ENCODE measurements around the gene CTXND1. TPM values are rescaled to one million over a fixed set of nuclear protein-coding genes. Genes with fewer than 3 reads are reported as not detected.

Gene CTXND1
- total RNA-seq, 4 donors from 2014 or later, result 0.07 to 0.09 TPM; not detected in 2

DNA sequence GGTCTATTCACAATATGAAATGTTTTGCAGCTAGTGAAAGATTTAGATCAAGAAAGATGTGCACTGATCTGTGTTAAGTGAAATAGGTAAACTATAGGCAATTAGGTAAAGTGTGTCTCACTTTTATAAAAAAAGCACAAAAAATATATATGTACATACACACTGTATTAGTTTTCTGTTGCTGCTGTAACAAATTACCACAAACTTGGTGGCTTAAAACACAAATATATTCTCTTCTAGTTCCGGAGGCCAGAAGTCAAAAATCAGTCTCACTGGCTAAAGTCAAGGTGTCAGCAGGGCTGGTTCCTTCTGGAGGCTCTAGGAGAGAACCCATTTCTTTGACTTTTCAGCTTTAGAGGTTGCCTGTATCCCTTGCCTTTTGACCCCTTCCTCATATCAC, 88.1 kb downstream of the CTXND1 start:
- DNase-seq, result no peak
- no peak overlapping the region for H3K27ac ChIP-seq
- TF ChIP-seq POLR2A (IDR thresholded peaks at IDR 0.05), result no peak
- TF ChIP-seq, protein P1, sequence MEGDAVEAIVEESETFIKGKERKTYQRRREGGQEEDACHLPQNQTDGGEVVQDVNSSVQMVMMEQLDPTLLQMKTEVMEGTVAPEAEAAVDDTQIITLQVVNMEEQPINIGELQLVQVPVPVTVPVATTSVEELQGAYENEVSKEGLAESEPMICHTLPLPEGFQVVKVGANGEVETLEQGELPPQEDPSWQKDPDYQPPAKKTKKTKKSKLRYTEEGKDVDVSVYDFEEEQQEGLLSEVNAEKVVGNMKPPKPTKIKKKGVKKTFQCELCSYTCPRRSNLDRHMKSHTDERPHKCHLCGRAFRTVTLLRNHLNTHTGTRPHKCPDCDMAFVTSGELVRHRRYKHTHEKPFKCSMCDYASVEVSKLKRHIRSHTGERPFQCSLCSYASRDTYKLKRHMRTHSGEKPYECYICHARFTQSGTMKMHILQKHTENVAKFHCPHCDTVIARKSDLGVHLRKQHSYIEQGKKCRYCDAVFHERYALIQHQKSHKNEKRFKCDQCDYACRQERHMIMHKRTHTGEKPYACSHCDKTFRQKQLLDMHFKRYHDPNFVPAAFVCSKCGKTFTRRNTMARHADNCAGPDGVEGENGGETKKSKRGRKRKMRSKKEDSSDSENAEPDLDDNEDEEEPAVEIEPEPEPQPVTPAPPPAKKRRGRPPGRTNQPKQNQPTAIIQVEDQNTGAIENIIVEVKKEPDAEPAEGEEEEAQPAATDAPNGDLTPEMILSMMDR (IDR thresholded peaks at IDR 0.05), result no peak

GRCh38 chr15:80163217-80163616, 88.8 kb downstream of the CTXND1 start:
- Histone ChIP-seq H3K4me1 (no peaks in the 10 kb centered on the region), H3K4me3 (no peak overlapping the region), H3K27ac (no peak overlapping the region), H3K27me3 (no peaks in the 10 kb centered on the region), H3K36me3 (no peaks in the 10 kb centered on the region), H3K9me3 (no peaks in the 10 kb centered on the region)
- intact Hi-C loops (cut with DNase I; ENCODE audit: low total_unique reads), result no loop called here
- TF ChIP-seq, protein P1 (IDR thresholded peaks at IDR 0.05), result no peak
- no peak for TF ChIP-seq POLR2A (IDR thresholded peaks at IDR 0.05)
- DNase-seq, result no peak

More for the DNA sequence above, 88.1 kb downstream of the CTXND1 start:
- H3K27me3 ChIP-seq, result no peaks in the 10 kb centered on the region
- H3K36me3 ChIP-seq, result no peaks in the 10 kb centered on the region
- H3K9me3 ChIP-seq, result no peaks in the 10 kb centered on the region
- no peaks in the 10 kb centered on the region for H3K4me1 ChIP-seq
- H3K4me3 ChIP-seq, result no peak overlapping the region
- intact Hi-C loops (cut with DNase I; ENCODE audit: low total_unique reads), result no loop called here

- TF ChIP-seq, protein P1 (IDR thresholded peaks at IDR 0.05), result no peak
- TF ChIP-seq POLR2A (IDR thresholded peaks at IDR 0.05), result no peak
- DNase-seq, result no peak
- no peak overlapping the region for H3K27ac ChIP-seq
- intact Hi-C loops (cut with DNase I; ENCODE audit: low total_unique reads), result no loop called here
- no peaks in the 10 kb centered on the region for H3K9me3 ChIP-seq
- H3K36me3 ChIP-seq, result no peaks in the 10 kb centered on the region
- H3K4me3 ChIP-seq, result no peak overlapping the region
- no peaks in the 10 kb centered on the region for H3K4me1 ChIP-seq
- H3K27me3 ChIP-seq, result no peaks in the 10 kb centered on the region
Measured at GRCh38 chr15:80162059-80162554, 89.9 kb downstream of the CTXND1 start.

DNA sequence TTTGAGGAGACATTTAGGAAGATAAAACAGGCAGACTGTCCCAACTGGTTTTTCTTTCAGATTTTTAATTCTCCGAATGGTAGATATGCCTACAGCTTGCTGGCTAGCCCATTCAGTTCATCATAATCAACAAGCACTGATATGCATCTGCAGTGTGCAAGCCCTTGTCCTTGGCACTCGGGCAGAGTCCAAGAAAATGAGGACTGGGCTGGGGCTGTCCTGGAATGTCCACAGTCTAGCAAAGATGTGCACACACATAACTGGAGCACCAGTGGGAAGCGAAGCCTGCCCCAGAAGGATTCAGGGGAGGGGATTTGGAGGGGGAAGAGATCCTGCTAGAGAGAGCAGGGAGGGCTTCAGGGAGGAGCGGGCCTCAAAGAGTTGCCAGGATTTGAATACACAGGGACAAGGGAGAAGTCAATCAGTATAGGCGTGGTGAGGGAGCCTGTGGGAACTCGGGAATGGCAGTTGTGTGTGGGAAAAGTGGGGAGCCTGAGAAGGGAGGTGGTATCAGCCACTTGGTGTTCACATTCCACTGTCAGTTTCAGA, 90.5 kb downstream of the CTXND1 start:
- TF ChIP-seq, protein P1 (IDR thresholded peaks at IDR 0.05), result no peak
- no peak for TF ChIP-seq POLR2A (IDR thresholded peaks at IDR 0.05)
- Histone ChIP-seq H3K27me3 (no peaks in the 10 kb centered on the region), H3K4me1 (no peaks in the 10 kb centered on the region), H3K27ac (no peak overlapping the region), H3K4me3 (no peak overlapping the region), H3K36me3 (no peaks in the 10 kb centered on the region), H3K9me3 (no peaks in the 10 kb centered on the region)
- intact Hi-C loops (cut with DNase I; ENCODE audit: low total_unique reads), result no loop called here
- no peak for DNase-seq

GRCh38 chr15:80160570-80161156, 91.3 kb downstream of the CTXND1 start:
- Histone ChIP-seq H3K27ac (no peak overlapping the region), H3K4me1 (no peaks in the 10 kb centered on the region), H3K27me3 (no peaks in the 10 kb centered on the region), H3K9me3 (no peaks in the 10 kb centered on the region), H3K4me3 (no peak overlapping the region), H3K36me3 (no peaks in the 10 kb centered on the region)
- DNase-seq, result no peak
- no peak for TF ChIP-seq POLR2A (IDR thresholded peaks at IDR 0.05)
- TF ChIP-seq, protein P1 (IDR thresholded peaks at IDR 0.05), result no peak
- intact Hi-C loops (cut with DNase I; ENCODE audit: low total_unique reads), result no loop called here

Data from uterus (tissue), 4 donors.